H9 (cell line): ENCODE data around the gene TP53. TPM values are rescaled to one million over a fixed set of nuclear protein-coding genes. Genes with fewer than 3 reads are reported as not detected.

Experiments
- DNase-seq: peaks from one replicate; pipeline ENCODE4 v3.0.0-alpha.2; 2017
- H2AFZ ChIP-seq: one replicate; pipeline ENCODE4 v1.6.1; 2013; ENCODE audit warnings: mild to moderate bottlenecking, low read length, control low read depth, moderate library complexity
- H2AK5ac ChIP-seq: 2 replicates; pipeline ENCODE4 v1.6.1; 2013; ENCODE audit warnings: low read length, control low read depth, mixed read lengths; ENCODE audit not compliant: insufficient read length
- H2BK120ac ChIP-seq: one replicate; pipeline ENCODE4 v1.6.1; 2013; ENCODE audit warnings: low read depth, mild to moderate bottlenecking, low read length, control low read depth, inconsistent platforms; ENCODE audit not compliant: poor library complexity, severe bottlenecking
- H2BK12ac ChIP-seq: 2 replicates; pipeline ENCODE4 v1.6.1; 2013; ENCODE audit warnings: low read length, control low read depth, mixed read lengths, low read depth; ENCODE audit not compliant: insufficient read length
- H2BK15ac ChIP-seq: 2 replicates; pipeline ENCODE4 v1.6.1; 2013; ENCODE audit warnings: low read depth, low read length, control low read depth
- H2BK20ac ChIP-seq: one replicate; pipeline ENCODE4 v1.6.1; 2013; ENCODE audit warnings: low read depth, mild to moderate bottlenecking, low read length, control low read depth, inconsistent platforms; ENCODE audit not compliant: poor library complexity, severe bottlenecking
- H2BK5ac ChIP-seq: 2 replicates; pipeline ENCODE4 v1.6.1; 2013; ENCODE audit warnings: low read length, control low read depth, mixed read lengths; ENCODE audit not compliant: insufficient read length
- H3K14ac ChIP-seq: 2 replicates; pipeline ENCODE4 v1.6.1; 2013; ENCODE audit warnings: low read length, control low read depth; ENCODE audit not compliant: insufficient read depth
- H3K18ac ChIP-seq: 2 replicates; pipeline ENCODE4 v1.6.1; 2013; ENCODE audit warnings: low read depth, mild to moderate bottlenecking, mixed read lengths, low read length, control low read depth; ENCODE audit not compliant: insufficient read length
- H3K23ac ChIP-seq: 2 replicates; pipeline ENCODE4 v1.6.1; 2013; ENCODE audit warnings: low read length, control low read depth, mixed read lengths, low read depth; ENCODE audit not compliant: insufficient read length
- H3K23me2 ChIP-seq: 2 replicates; pipeline ENCODE4 v1.6.1; 2013; ENCODE audit warnings: low read depth, mild to moderate bottlenecking, mixed read lengths, low read length, control low read depth; ENCODE audit not compliant: insufficient read length, poor library complexity, severe bottlenecking
- H3K27ac ChIP-seq: 2 replicates; pipeline ENCODE4 v1.5.1; 2013; ENCODE audit warnings: low read length, control low read depth, mixed read lengths, low read depth; ENCODE audit not compliant: insufficient read length
- H3K27me3 ChIP-seq: 2 replicates; pipeline ENCODE4 v1.6.1; 2013; ENCODE audit warnings: low read length, control low read depth, inconsistent platforms; ENCODE audit not compliant: insufficient read depth
- H3K4ac ChIP-seq: 2 replicates; pipeline ENCODE4 v1.6.1; 2013; ENCODE audit warnings: low read depth, mild to moderate bottlenecking, control low read depth, inconsistent platforms, low read length, moderate library complexity
- H3K4me1 ChIP-seq: 2 replicates; pipeline ENCODE4 v1.6.1; 2013; ENCODE audit warnings: low read length, control low read depth, inconsistent platforms; ENCODE audit not compliant: insufficient read depth
- H3K4me2 ChIP-seq: 2 replicates; pipeline ENCODE4 v1.6.1; 2013; ENCODE audit warnings: low read length, control low read depth, mixed read lengths; ENCODE audit not compliant: insufficient read length, insufficient read depth
- H3K56ac ChIP-seq: 2 replicates; pipeline ENCODE4 v1.6.1; 2013; ENCODE audit warnings: low read depth, mild to moderate bottlenecking, mixed read lengths, low read length, control low read depth; ENCODE audit not compliant: insufficient read length
- H3K79me1 ChIP-seq: 2 replicates; pipeline ENCODE4 v1.6.1; 2013; ENCODE audit warnings: low read depth, mild to moderate bottlenecking, moderate library complexity, low read length, control low read depth, inconsistent platforms; ENCODE audit not compliant: insufficient read depth, poor library complexity, severe bottlenecking
- H3K79me2 ChIP-seq: 2 replicates; pipeline ENCODE4 v1.6.1; 2013; ENCODE audit warnings: low read length, control low read depth, inconsistent platforms; ENCODE audit not compliant: insufficient read depth
- H3K9ac ChIP-seq: 2 replicates; pipeline ENCODE4 v1.6.1; 2013; ENCODE audit warnings: low read length, control low read depth, mixed read lengths; ENCODE audit not compliant: insufficient read length; ENCODE audit errors: extremely low read depth
- H3K9me3 ChIP-seq: one replicate; pipeline ENCODE4 v1.6.1; 2013; ENCODE audit warnings: low read depth, low read length, inconsistent platforms; ENCODE audit not compliant: control insufficient read depth
- H3T11ph ChIP-seq: one replicate; pipeline ENCODE4 v1.6.1; 2013; ENCODE audit warnings: mild to moderate bottlenecking, low read length, control low read depth, inconsistent platforms
- H4K20me1 ChIP-seq: one replicate; pipeline ENCODE4 v1.6.1; 2013; ENCODE audit not compliant: control insufficient read depth, insufficient read length, insufficient read depth
- H4K5ac ChIP-seq: 2 replicates; pipeline ENCODE4 v1.6.1; 2013; ENCODE audit warnings: low read depth, mild to moderate bottlenecking, mixed read lengths, low read length, control low read depth; ENCODE audit not compliant: insufficient read length
- H4K8ac ChIP-seq: replicated peaks from 2 replicates; pipeline ENCODE4 v1.6.1; 2013; ENCODE audit warnings: low read length, control low read depth, mixed read lengths, low read depth; ENCODE audit not compliant: insufficient read length
- H4K91ac ChIP-seq: 2 replicates; pipeline ENCODE4 v1.6.1; 2013; ENCODE audit warnings: low read depth, mild to moderate bottlenecking, moderate library complexity, mixed read lengths, low read length, control low read depth; ENCODE audit not compliant: insufficient read length
- H3K27ac Mint-ChIP-seq, 3 experiments: 2 replicates in 2 of 3; 3 replicates in 1 of 3; pipeline ENCODE4 v1.8.0; 2020 to 2021; ENCODE audit warnings: mixed read lengths in 3 of 3, mild to moderate bottlenecking in 1 of 3, moderate library complexity in 1 of 3
- H3K27me3 Mint-ChIP-seq: 2 replicates; pipeline ENCODE4 v1.8.0; 2021; ENCODE audit warnings: low read depth, mild to moderate bottlenecking, moderate library complexity, mixed read lengths
- H3K36me3 Mint-ChIP-seq, 3 experiments: 2 replicates in 2 of 3; 3 replicates in 1 of 3; pipeline ENCODE4 v1.8.0; 2020 to 2021; ENCODE audit warnings: low read depth in 3 of 3, mixed read lengths in 3 of 3; ENCODE audit not compliant: insufficient read depth in 1 of 3
- H3K4me1 Mint-ChIP-seq, 2 experiments: 2 replicates each; pipeline ENCODE4 v1.8.0; 2020; ENCODE audit warnings: mixed read lengths in 2 of 2
- H3K4me3 Mint-ChIP-seq, 2 experiments: 2 replicates in 1 of 2; 3 replicates in 1 of 2; pipeline ENCODE4 v1.8.0; 2020 to 2021; ENCODE audit warnings: mild to moderate bottlenecking in 2 of 2, mixed read lengths in 2 of 2, moderate library complexity in 1 of 2
- H3K9me3 Mint-ChIP-seq, 2 experiments: 2 replicates in 1 of 2; 3 replicates in 1 of 2; pipeline ENCODE4 v1.8.0; 2020; ENCODE audit warnings: mild to moderate bottlenecking in 2 of 2, mixed read lengths in 2 of 2, moderate library complexity in 1 of 2
- WGBS: extraction: QIAGEN DNeasy Blood & Tissue Kit; methylation state at CpG from one replicate; pipeline ENCODE4 v1.1.7; 2013; ENCODE audit warnings: missing lambda C conversion rate, low lambda C conversion rate, mixed read lengths; ENCODE audit not compliant: insufficient read length; ENCODE audit errors: extremely low coverage; 5-methylcytosine and 5-hydroxymethylcytosine counted together
- total RNA-seq: library from RNA; stranded (reverse); gene quantifications from 2 replicates; pipeline ENCODE4 v1.2.1, GENCODE V29; 2021
- TF ChIP-seq, protein P1 (sequence below): fragments of 200-600 bp; sonication (generic); conservative IDR thresholded peaks from 3 replicates; pipeline ENCODE4 v1.8.0; 2021; ENCODE audit warnings: antibody characterized with exemption, mild to moderate bottlenecking

The TP53 gene
- total RNA-seq, 1 experiment from 2014 or later = 163 TPM

GRCh38 chr17:7713782-7714181 is 26.5 kb upstream of the TP53 start:
- Histone ChIP-seq H2BK15ac (no peak overlapping the region), H4K91ac (no peak overlapping the region), H3K23me2 (peaks cover 8% of the 10 kb centered on the region), H3K79me2 (no peaks in the 10 kb centered on the region), H2BK5ac (no peak overlapping the region), H3K9me3 (no peaks in the 10 kb centered on the region), H3K4me2 (no peak overlapping the region), H4K8ac (no peak overlapping the region), H3K18ac (no peak overlapping the region), H3K23ac (no peak overlapping the region), H3K56ac (no peak overlapping the region), H3K4me1 (peaks cover 3% of the 10 kb centered on the region), H3K14ac (no peak overlapping the region), H3K27me3 (no peaks in the 10 kb centered on the region; the same call in 1 of the 2 replicates), H2BK20ac (no peak overlapping the region), H3K9ac (no peak overlapping the region), H2AK5ac (no peak overlapping the region), H2BK120ac (no peak overlapping the region), H4K5ac (no peak overlapping the region), H3K27ac (no peak overlapping the region), H2AFZ (no peak overlapping the region), H4K20me1 (no peaks in the 10 kb centered on the region), H3K4ac (no peak overlapping the region), H2BK12ac (no peak overlapping the region), H3T11ph (no peak overlapping the region), H3K79me1 (no peaks in the 10 kb centered on the region)
- Mint-ChIP-seq H3K9me3 (no peaks in the 10 kb centered on the region), H3K36me3 (peaks cover 0 to 7% (median 0%) of the 10 kb centered on the region in 3 experiments; a peak in 3 of 7 replicates), H3K27ac (0 out of 7 replicates have a peak overlapping the region, but pooled peaks of 1 of the 3 experiments have one; percentile 12), H3K27me3 (peaks cover 50% of the 10 kb centered on the region), H3K4me3 (no peak overlapping the region), H3K4me1 (peaks cover 42 to 62% of the 10 kb centered on the region in 2 experiments)
- no peak for DNase-seq
- WGBS = no CpG with 5 or more reads among the region's 9 CpGs
- TF ChIP-seq, protein P1, sequence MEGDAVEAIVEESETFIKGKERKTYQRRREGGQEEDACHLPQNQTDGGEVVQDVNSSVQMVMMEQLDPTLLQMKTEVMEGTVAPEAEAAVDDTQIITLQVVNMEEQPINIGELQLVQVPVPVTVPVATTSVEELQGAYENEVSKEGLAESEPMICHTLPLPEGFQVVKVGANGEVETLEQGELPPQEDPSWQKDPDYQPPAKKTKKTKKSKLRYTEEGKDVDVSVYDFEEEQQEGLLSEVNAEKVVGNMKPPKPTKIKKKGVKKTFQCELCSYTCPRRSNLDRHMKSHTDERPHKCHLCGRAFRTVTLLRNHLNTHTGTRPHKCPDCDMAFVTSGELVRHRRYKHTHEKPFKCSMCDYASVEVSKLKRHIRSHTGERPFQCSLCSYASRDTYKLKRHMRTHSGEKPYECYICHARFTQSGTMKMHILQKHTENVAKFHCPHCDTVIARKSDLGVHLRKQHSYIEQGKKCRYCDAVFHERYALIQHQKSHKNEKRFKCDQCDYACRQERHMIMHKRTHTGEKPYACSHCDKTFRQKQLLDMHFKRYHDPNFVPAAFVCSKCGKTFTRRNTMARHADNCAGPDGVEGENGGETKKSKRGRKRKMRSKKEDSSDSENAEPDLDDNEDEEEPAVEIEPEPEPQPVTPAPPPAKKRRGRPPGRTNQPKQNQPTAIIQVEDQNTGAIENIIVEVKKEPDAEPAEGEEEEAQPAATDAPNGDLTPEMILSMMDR = no peak
